H1 (cell line): Measurements from ENCODE around the gene MRTFB. TPM values are rescaled to one million over a fixed set of nuclear protein-coding genes. Genes with fewer than 3 reads are reported as not detected.

Experiments used
- CEBPB ChIP-seq: IDR thresholded peaks from 2 replicates; pipeline ENCODE4 v1.6.1; 2012; ENCODE audit warnings: low read depth, low read length
- JUN ChIP-seq: IDR thresholded peaks from 2 replicates; pipeline ENCODE4 v1.6.1; 2011; ENCODE audit warnings: low read depth, mild to moderate bottlenecking, improper control_type of control experiment, low read length
- MAFK ChIP-seq: IDR thresholded peaks from 2 replicates; pipeline ENCODE4 v1.6.1; 2012; ENCODE audit warnings: low read depth, mild to moderate bottlenecking, improper control_type of control experiment, low read length
- RBBP5 ChIP-seq: IDR thresholded peaks from 2 replicates; pipeline ENCODE4 v1.7.1; 2012; ENCODE audit warnings: low read depth, mild to moderate bottlenecking, inconsistent platforms, low read length, moderate library complexity, borderline replicate concordance
- SAP30 ChIP-seq: fragments of 300-600 bp; sonication (generic); IDR thresholded peaks from 2 replicates; pipeline ENCODE4 v1.7.1; 2012; ENCODE audit warnings: low read length, moderate library complexity, mild to moderate bottlenecking, inconsistent platforms; ENCODE audit not compliant: insufficient read depth, insufficient replicate concordance
- SIX5 ChIP-seq: IDR thresholded peaks from 2 replicates; pipeline ENCODE4 v1.6.1; 2011; ENCODE audit warnings: mild to moderate bottlenecking, low read depth, low read length
- SRF ChIP-seq: IDR thresholded peaks from 2 replicates; pipeline ENCODE4 v1.6.1; 2011; ENCODE audit warnings: mild to moderate bottlenecking, low read depth, low read length, moderate library complexity
- polyA plus RNA-seq, 7 experiments: library from polyadenylated mRNA; depleted of rRNA in 3 of 7; stranded (reverse) in 5 of 7; unstranded in 2 of 7; fragments of >200 nt in 5 of 7; fragments of 200-250 nt in 2 of 7; gene quantifications; 1 replicate in 5 of 7; 2 replicates in 1 of 7; 4 replicates in 1 of 7; pipeline versions ENCODE4 v1.2.1 to v1.2.3, GENCODE V29; 2011 to 2013; ENCODE audit warnings: missing spikeins in 2 of 7, mixed read lengths in 2 of 7
- total RNA-seq: library from RNA; stranded (reverse); fragmentation: NEBNext Ultra II Directional; extraction: Animal tissue kit (Norgen Biotek cat#: 25700); gene quantifications from 2 replicates; pipeline ENCODE4 v1.2.1, GENCODE V29; 2021
- TF ChIP-seq, protein P1 (sequence below): fragments of 300-600 bp; sonication (generic); IDR thresholded peaks from 2 replicates; pipeline ENCODE4 v1.7.1; 2012; ENCODE audit warnings: low read length, moderate library complexity, mild to moderate bottlenecking, inconsistent platforms; ENCODE audit not compliant: insufficient replicate concordance
- TF ChIP-seq, protein P2 (sequence below): IDR thresholded peaks from 2 replicates; pipeline ENCODE4 v1.6.1; 2011; ENCODE audit warnings: low read length, improper control_type of control experiment

The MRTFB gene
- total and polyA plus RNA-seq, 2 of the 8 experiments (the other 6 are each of a cell fraction or from before 2014, with no cell fraction given) = 13.5 to 34.9 TPM

DNA sequence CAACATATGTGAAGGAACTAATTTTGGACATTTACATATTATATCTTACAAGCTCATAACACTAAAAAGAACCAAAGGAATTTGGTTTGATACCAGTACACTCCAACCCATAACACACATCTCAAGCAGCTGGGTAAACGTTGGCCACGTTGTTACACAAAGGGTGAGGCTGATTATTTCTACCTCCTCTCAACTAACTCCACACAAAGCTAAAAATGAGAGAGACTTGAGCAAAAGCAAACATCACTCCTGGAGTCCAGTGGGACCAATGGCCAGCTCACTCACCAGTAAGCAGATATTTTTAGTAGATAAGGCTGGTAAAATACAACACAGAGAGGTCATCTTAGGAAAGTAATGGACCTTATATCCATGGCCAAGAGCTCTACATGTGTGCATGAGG lies 207.6 kb downstream of the MRTFB start (continued):
- TF ChIP-seq, protein P1, sequence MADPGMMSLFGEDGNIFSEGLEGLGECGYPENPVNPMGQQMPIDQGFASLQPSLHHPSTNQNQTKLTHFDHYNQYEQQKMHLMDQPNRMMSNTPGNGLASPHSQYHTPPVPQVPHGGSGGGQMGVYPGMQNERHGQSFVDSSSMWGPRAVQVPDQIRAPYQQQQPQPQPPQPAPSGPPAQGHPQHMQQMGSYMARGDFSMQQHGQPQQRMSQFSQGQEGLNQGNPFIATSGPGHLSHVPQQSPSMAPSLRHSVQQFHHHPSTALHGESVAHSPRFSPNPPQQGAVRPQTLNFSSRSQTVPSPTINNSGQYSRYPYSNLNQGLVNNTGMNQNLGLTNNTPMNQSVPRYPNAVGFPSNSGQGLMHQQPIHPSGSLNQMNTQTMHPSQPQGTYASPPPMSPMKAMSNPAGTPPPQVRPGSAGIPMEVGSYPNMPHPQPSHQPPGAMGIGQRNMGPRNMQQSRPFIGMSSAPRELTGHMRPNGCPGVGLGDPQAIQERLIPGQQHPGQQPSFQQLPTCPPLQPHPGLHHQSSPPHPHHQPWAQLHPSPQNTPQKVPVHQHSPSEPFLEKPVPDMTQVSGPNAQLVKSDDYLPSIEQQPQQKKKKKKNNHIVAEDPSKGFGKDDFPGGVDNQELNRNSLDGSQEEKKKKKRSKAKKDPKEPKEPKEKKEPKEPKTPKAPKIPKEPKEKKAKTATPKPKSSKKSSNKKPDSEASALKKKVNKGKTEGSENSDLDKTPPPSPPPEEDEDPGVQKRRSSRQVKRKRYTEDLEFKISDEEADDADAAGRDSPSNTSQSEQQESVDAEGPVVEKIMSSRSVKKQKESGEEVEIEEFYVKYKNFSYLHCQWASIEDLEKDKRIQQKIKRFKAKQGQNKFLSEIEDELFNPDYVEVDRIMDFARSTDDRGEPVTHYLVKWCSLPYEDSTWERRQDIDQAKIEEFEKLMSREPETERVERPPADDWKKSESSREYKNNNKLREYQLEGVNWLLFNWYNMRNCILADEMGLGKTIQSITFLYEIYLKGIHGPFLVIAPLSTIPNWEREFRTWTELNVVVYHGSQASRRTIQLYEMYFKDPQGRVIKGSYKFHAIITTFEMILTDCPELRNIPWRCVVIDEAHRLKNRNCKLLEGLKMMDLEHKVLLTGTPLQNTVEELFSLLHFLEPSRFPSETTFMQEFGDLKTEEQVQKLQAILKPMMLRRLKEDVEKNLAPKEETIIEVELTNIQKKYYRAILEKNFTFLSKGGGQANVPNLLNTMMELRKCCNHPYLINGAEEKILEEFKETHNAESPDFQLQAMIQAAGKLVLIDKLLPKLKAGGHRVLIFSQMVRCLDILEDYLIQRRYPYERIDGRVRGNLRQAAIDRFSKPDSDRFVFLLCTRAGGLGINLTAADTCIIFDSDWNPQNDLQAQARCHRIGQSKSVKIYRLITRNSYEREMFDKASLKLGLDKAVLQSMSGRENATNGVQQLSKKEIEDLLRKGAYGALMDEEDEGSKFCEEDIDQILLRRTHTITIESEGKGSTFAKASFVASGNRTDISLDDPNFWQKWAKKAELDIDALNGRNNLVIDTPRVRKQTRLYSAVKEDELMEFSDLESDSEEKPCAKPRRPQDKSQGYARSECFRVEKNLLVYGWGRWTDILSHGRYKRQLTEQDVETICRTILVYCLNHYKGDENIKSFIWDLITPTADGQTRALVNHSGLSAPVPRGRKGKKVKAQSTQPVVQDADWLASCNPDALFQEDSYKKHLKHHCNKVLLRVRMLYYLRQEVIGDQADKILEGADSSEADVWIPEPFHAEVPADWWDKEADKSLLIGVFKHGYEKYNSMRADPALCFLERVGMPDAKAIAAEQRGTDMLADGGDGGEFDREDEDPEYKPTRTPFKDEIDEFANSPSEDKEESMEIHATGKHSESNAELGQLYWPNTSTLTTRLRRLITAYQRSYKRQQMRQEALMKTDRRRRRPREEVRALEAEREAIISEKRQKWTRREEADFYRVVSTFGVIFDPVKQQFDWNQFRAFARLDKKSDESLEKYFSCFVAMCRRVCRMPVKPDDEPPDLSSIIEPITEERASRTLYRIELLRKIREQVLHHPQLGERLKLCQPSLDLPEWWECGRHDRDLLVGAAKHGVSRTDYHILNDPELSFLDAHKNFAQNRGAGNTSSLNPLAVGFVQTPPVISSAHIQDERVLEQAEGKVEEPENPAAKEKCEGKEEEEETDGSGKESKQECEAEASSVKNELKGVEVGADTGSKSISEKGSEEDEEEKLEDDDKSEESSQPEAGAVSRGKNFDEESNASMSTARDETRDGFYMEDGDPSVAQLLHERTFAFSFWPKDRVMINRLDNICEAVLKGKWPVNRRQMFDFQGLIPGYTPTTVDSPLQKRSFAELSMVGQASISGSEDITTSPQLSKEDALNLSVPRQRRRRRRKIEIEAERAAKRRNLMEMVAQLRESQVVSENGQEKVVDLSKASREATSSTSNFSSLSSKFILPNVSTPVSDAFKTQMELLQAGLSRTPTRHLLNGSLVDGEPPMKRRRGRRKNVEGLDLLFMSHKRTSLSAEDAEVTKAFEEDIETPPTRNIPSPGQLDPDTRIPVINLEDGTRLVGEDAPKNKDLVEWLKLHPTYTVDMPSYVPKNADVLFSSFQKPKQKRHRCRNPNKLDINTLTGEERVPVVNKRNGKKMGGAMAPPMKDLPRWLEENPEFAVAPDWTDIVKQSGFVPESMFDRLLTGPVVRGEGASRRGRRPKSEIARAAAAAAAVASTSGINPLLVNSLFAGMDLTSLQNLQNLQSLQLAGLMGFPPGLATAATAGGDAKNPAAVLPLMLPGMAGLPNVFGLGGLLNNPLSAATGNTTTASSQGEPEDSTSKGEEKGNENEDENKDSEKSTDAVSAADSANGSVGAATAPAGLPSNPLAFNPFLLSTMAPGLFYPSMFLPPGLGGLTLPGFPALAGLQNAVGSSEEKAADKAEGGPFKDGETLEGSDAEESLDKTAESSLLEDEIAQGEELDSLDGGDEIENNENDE = no peak
- TF ChIP-seq SIX5 = no peak
- no peak for TF ChIP-seq MAFK
- no peak for TF ChIP-seq SRF
- TF ChIP-seq, protein P2, sequence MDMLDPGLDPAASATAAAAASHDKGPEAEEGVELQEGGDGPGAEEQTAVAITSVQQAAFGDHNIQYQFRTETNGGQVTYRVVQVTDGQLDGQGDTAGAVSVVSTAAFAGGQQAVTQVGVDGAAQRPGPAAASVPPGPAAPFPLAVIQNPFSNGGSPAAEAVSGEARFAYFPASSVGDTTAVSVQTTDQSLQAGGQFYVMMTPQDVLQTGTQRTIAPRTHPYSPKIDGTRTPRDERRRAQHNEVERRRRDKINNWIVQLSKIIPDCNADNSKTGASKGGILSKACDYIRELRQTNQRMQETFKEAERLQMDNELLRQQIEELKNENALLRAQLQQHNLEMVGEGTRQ = no peak
- TF ChIP-seq RBBP5 = no peak
- no peak for TF ChIP-seq SAP30
- TF ChIP-seq JUN = no peak
- no peak for TF ChIP-seq CEBPB
